WI38 (cell line): Measurements from ENCODE around the gene SLC35G2.

Source experiments
- H3K4me3 ChIP-seq: 2 replicates; pipeline ENCODE4 v1.5.1; 2011; ENCODE audit warnings: low read depth, mild to moderate bottlenecking, control low read depth, low read length
- CTCF ChIP-seq: IDR thresholded peaks from 2 replicates; pipeline ENCODE4 v1.5.1; 2012; ENCODE audit warnings: low read depth, mild to moderate bottlenecking, control low read depth, low read length

The SLC35G2 gene

GRCh38 chr3:136835089-136835812 lies 16.3 kb downstream of the SLC35G2 start:
- no peak overlapping the region for H3K4me3 ChIP-seq
- no peak for TF ChIP-seq CTCF

DNA sequence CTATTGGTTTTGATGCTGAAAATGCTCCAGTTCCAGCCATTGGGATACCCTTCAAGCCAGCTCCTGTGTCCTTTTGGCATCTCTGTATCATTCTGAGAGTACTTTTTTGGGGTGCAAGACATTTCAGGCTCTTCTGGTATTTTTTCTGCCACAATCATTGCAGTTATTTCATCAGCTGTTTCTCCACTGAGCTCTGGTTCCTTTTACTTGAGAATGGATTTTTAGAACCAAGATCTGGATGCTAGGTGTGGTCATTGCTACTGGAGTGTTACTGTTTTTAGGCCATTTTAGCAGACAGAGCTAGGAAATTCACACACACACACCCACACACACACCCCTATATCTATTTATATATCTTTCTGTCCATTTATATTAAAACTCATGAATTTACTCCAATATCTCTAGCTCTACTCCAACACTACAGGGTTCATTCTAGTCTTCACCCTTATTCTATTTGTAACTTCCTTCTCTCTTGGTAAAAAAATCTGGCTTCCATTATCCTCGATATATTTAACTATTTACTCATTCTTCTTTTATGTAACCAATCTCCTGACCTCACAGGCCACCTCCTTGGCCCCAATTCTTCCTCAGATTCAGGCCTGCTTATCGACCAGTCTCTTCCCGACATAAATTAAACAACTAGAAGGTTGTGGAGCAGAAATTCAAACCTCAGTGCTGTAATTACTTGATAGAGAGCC lies 17.0 kb downstream of the SLC35G2 start:
- no peak for TF ChIP-seq CTCF
- H3K4me3 ChIP-seq = no peak overlapping the region

- H3K4me3 ChIP-seq = no peak overlapping the region
- TF ChIP-seq CTCF = no peak
Observed at GRCh38 chr3:136836511-136837156, 17.7 kb downstream of the SLC35G2 start.

- no peak overlapping the region for H3K4me3 ChIP-seq
- TF ChIP-seq CTCF = no peak
Observed at GRCh38 chr3:136838641-136839555, 20.0 kb downstream of the SLC35G2 start.

GRCh38 chr3:136839556-136839931 lies 20.6 kb downstream of the SLC35G2 start:
- TF ChIP-seq CTCF = no peak

DNA sequence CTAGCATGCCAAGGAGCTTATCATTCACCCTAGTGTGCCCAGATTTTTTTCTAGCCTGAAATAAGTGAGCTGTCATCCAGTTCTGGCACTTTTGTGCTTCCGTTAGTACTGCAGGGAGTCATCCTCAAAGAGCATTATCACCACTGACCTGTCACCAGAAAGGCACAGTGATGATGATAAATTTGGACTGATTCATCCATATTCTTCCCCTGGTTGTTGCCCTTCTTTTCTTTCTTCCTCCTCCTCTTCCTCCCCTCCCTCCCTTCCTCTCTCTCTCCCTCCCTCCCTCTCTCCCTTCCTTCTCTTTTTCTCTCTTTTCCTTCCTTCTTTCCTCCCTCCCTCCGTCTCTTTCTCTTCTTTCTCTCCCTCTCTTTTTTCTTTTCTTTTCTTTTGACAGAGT lies 21.3 kb downstream of the SLC35G2 start:
- H3K4me3 ChIP-seq = no peak overlapping the region
- no peak for TF ChIP-seq CTCF

More at GRCh38 chr3:136839556-136839931, 20.6 kb downstream of the SLC35G2 start:
- no peak overlapping the region for H3K4me3 ChIP-seq
